Measurements from ENCODE around the gene SMARCC2. TPM values are rescaled to one million over a fixed set of nuclear protein-coding genes. Genes with fewer than 3 reads are reported as not detected.

Gene SMARCC2
- polyA plus RNA-seq, 2 of the 4 experiments (the other 2 are of a cell fraction): 51.9 to 83.9 TPM

DNA sequence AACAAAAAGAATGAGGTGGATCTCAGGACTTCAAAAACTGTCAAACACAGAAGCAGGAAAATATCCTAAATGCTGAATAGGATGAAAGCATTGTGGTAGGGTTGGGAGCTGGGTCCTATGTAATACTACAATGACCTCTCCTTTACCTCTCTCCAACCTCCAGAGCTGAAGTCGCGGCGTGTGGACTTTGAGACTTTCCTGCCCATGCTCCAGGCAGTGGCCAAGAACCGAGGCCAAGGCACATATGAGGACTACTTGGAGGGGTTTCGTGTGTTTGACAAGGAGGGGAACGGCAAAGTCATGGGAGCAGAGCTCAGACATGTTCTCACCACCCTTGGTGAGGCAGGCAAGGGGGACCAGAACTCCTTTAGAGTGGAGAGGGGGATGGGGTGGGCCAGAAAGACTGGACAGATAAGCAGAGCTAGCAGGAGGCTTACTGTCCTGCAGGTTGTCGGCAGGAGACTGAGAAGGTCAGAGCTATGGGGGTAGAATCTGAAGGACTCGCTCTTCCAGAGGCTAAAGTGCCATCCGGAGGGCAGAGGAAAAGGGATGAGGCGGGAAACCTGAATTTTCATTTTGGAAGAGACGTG, 33.9 kb downstream of the SMARCC2 start:
- POLR2A ChIA-PET: no interaction called here
- H3K27ac ChIP-seq: no peak overlapping the region
- peaks cover 30% of the 10 kb centered on the region for H3K4me1 ChIP-seq
- FAIRE-seq: no peak
- ATAC-seq: no peak
- no peak overlapping the region for H3K4me3 ChIP-seq
- no peaks in the 10 kb centered on the region for H3K9me3 ChIP-seq
- H3K4me2 ChIP-seq: no peak overlapping the region
- CTCF ChIA-PET: interaction anchor here (1.8 to 10.2 kb wide), 4 partner anchors 11 to 36 kb away, joined by 5 to 98 read pairs (median 26); partner anchors contain the start of genes ESYT1, SMARCC2 and ZC3H10
- DNase-seq (ENCODE audit: low read depth in 1 of 2, low spot score in 1 of 2): no peak
- no peak for TF ChIP-seq HOXB5 (CRISPR knock-in tag; IDR thresholded peaks at IDR 0.05)
- no peak for TF ChIP-seq SREBF2 (IDR thresholded peaks at IDR 0.05)
- TF ChIP-seq NPAS2 (CRISPR knock-in tag; IDR thresholded peaks at IDR 0.05; ENCODE audit: borderline replicate concordance): no peak
- TF ChIP-seq, protein P1, sequence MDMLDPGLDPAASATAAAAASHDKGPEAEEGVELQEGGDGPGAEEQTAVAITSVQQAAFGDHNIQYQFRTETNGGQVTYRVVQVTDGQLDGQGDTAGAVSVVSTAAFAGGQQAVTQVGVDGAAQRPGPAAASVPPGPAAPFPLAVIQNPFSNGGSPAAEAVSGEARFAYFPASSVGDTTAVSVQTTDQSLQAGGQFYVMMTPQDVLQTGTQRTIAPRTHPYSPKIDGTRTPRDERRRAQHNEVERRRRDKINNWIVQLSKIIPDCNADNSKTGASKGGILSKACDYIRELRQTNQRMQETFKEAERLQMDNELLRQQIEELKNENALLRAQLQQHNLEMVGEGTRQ (IDR thresholded peaks at IDR 0.05): no peak
- no peak for TF ChIP-seq ZFP36 (IDR thresholded peaks at IDR 0.05; ENCODE audit: borderline replicate concordance, partially characterized antibody)
- no peak for TF ChIP-seq FOSB (CRISPR knock-in tag; IDR thresholded peaks at IDR 0.05)
- WGBS (ENCODE audit: missing lambda C conversion rate): 83% methylated on average over 11 of the region's 11 CpGs

DNA sequence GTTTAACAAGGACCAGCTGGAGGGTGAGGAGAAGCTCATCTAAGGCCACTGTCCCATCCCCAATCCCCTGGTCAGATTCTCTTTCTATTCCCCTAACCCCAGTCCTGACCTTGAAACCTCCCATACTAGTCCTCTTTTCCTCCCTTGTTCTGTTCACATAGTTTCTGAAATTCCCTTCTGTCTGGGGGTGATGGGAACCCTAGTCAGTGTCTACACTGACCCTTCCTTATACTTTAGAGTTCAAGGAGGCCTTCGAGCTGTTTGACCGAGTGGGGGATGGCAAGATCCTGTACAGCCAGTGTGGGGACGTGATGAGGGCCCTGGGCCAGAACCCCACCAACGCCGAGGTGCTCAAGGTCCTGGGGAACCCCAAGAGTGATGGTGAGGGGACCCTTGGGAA, 34.5 kb downstream of the SMARCC2 start:
- 93% methylated on average over 5 of the region's 5 CpGs for WGBS (ENCODE audit: missing lambda C conversion rate)
- peaks cover 24% of the 10 kb centered on the region for H3K4me1 ChIP-seq
- POLR2A ChIA-PET: no interaction called here
- no peak for FAIRE-seq
- H3K9me3 ChIP-seq: no peaks in the 10 kb centered on the region
- no peak overlapping the region for H3K4me2 ChIP-seq
- no peak for ATAC-seq
- H3K4me3 ChIP-seq: no peak overlapping the region
- DNase-seq (ENCODE audit: low read depth in 1 of 2, low spot score in 1 of 2): no peak
- TF ChIP-seq EHMT2 (IDR thresholded peaks at IDR 0.05; ENCODE audit: low read depth) (no peak), KDM1A (IDR thresholded peaks at IDR 0.05; ENCODE audit: low read depth) (no peak)
- H3K27ac ChIP-seq: no peak overlapping the region
- CTCF ChIA-PET: interaction anchor here (1.3 to 10.2 kb wide), 5 partner anchors 11 to 35 kb away, joined by 4 to 98 read pairs (median 19); partner anchors contain the start of genes ESYT1, SMARCC2 and ZC3H10

DNA sequence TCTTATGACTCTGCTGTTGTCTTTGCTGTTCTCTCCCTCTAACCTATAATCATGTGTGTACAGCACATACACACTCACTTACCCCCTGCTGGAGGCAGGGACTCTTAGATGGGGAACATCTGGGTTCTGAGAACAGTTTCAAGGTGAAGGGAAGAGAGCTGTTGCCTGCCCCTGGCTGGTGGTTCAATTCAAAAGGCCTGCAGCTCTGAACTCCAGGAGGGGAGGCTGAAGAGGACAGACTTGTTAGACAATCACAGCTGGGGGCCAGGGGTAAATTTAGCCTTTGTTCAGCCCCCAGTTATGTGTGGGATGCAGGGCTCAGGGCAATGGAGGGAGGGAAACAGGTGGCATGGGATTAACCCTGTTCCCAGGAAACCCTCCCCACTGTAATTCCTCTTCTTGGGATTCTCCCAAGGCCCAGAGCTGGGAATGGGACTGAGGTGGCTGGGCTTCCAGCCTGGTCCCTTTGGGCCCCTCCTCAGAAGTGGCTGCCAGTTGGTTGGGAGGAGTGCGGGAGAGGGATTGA, 35.0 kb downstream of the SMARCC2 start:
- Histone ChIP-seq H3K4me3 (no peak overlapping the region), H3K27ac (no peak overlapping the region), H3K4me1 (peaks cover 21% of the 10 kb centered on the region; the same call in 2 of the 3 replicates), H3K4me2 (no peak overlapping the region), H3K9me3 (no peaks in the 10 kb centered on the region)
- ATAC-seq: no peak
- ChIA-PET CTCF (interaction anchor here (1.2 to 10.2 kb wide), 6 partner anchors 10 to 36 kb away, joined by 3 to 98 read pairs (median 12); partner anchors contain the start of genes ESYT1, SMARCC2 and ZC3H10), POLR2A (interaction anchor here (0.6 kb wide), 1 partner anchor 13 kb away, joined by 4 read pairs; no protein-coding TSS in a partner anchor)
- DNase-seq (ENCODE audit: low read depth in 1 of 2, low spot score in 1 of 2): no peak
- FAIRE-seq: no peak
- TF ChIP-seq, protein P2, sequence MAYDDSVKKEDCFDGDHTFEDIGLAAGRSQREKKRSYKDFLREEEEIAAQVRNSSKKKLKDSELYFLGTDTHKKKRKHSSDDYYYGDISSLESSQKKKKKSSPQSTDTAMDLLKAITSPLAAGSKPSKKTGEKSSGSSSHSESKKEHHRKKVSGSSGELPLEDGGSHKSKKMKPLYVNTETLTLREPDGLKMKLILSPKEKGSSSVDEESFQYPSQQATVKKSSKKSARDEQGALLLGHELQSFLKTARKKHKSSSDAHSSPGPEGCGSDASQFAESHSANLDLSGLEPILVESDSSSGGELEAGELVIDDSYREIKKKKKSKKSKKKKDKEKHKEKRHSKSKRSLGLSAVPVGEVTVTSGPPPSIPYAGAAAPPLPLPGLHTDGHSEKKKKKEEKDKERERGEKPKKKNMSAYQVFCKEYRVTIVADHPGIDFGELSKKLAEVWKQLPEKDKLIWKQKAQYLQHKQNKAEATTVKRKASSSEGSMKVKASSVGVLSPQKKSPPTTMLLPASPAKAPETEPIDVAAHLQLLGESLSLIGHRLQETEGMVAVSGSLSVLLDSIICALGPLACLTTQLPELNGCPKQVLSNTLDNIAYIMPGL (CRISPR knock-in tag; IDR thresholded peaks at IDR 0.05; ENCODE audit: borderline replicate concordance): no peak
- TF ChIP-seq CHD2 (IDR thresholded peaks at IDR 0.05; ENCODE audit: low read length, partially characterized antibody) (no peak), KDM1A (IDR thresholded peaks at IDR 0.05; ENCODE audit: low read depth) (no peak), CBX2 (IDR thresholded peaks at IDR 0.05; ENCODE audit: borderline replicate concordance, low read depth) (no peak), POLR2A (IDR thresholded peaks at IDR 0.05; ENCODE audit: low read length) (no peak), HEYL (CRISPR knock-in tag; IDR thresholded peaks at IDR 0.05) (no peak), EP300 (IDR thresholded peaks at IDR 0.05) (no peak), CBX8 (IDR thresholded peaks at IDR 0.05) (no peak), MYC (IDR thresholded peaks at IDR 0.05; ENCODE audit: borderline replicate concordance, low read length) (no peak), ESRRA (IDR thresholded peaks at IDR 0.05; ENCODE audit: borderline replicate concordance, low read length) (no peak), MAZ (IDR thresholded peaks at IDR 0.05; ENCODE audit: borderline replicate concordance, low read depth, low read length) (no peak), ZSCAN20 (CRISPR knock-in tag; IDR thresholded peaks at IDR 0.05) (no peak), HOXB13 (CRISPR knock-in tag; IDR thresholded peaks at IDR 0.05; ENCODE audit: low read depth) (no peak), EHMT2 (IDR thresholded peaks at IDR 0.05; ENCODE audit: low read depth) (no peak)
- TF ChIP-seq, protein P3, sequence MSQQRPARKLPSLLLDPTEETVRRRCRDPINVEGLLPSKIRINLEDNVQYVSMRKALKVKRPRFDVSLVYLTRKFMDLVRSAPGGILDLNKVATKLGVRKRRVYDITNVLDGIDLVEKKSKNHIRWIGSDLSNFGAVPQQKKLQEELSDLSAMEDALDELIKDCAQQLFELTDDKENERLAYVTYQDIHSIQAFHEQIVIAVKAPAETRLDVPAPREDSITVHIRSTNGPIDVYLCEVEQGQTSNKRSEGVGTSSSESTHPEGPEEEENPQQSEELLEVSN (IDR thresholded peaks at IDR 0.05; ENCODE audit: borderline replicate concordance, low read depth): no peak
- TF ChIP-seq, protein P4, sequence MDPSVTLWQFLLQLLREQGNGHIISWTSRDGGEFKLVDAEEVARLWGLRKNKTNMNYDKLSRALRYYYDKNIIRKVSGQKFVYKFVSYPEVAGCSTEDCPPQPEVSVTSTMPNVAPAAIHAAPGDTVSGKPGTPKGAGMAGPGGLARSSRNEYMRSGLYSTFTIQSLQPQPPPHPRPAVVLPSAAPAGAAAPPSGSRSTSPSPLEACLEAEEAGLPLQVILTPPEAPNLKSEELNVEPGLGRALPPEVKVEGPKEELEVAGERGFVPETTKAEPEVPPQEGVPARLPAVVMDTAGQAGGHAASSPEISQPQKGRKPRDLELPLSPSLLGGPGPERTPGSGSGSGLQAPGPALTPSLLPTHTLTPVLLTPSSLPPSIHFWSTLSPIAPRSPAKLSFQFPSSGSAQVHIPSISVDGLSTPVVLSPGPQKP (IDR thresholded peaks at IDR 0.05; ENCODE audit: low read depth, low read length): no peak
- TF ChIP-seq, protein P5, sequence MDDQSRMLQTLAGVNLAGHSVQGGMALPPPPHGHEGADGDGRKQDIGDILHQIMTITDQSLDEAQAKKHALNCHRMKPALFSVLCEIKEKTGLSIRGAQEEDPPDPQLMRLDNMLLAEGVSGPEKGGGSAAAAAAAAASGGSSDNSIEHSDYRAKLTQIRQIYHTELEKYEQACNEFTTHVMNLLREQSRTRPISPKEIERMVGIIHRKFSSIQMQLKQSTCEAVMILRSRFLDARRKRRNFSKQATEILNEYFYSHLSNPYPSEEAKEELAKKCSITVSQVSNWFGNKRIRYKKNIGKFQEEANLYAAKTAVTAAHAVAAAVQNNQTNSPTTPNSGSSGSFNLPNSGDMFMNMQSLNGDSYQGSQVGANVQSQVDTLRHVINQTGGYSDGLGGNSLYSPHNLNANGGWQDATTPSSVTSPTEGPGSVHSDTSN (IDR thresholded peaks at IDR 0.05): no peak
- TF ChIP-seq, protein P6, sequence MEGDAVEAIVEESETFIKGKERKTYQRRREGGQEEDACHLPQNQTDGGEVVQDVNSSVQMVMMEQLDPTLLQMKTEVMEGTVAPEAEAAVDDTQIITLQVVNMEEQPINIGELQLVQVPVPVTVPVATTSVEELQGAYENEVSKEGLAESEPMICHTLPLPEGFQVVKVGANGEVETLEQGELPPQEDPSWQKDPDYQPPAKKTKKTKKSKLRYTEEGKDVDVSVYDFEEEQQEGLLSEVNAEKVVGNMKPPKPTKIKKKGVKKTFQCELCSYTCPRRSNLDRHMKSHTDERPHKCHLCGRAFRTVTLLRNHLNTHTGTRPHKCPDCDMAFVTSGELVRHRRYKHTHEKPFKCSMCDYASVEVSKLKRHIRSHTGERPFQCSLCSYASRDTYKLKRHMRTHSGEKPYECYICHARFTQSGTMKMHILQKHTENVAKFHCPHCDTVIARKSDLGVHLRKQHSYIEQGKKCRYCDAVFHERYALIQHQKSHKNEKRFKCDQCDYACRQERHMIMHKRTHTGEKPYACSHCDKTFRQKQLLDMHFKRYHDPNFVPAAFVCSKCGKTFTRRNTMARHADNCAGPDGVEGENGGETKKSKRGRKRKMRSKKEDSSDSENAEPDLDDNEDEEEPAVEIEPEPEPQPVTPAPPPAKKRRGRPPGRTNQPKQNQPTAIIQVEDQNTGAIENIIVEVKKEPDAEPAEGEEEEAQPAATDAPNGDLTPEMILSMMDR (IDR thresholded peaks at IDR 0.05): no peak
- 100% methylated on average over 1 of the region's 1 CpG for WGBS (ENCODE audit: missing lambda C conversion rate)
